Measurements from ENCODE around the gene B9D1.
"Not testable (repeated sequence)": the region's sequence is repeated elsewhere in the genome, so short reads cannot be mapped to it uniquely, and the experiment has no call there.

Gene B9D1

GRCh38 chr17:19357351-19357750 lies 5.2 kb downstream of the B9D1 start:
- Histone ChIP-seq H3K9ac (ENCODE audit: low read length) (no peak overlapping the region), H3K27ac (ENCODE audit: low read depth, low read length) (no peak overlapping the region), H3K9me3 (ENCODE audit: insufficient read depth, low read length) (no peaks in the 10 kb centered on the region), H3K79me2 (ENCODE audit: insufficient read depth, low read length) (no peaks in the 10 kb centered on the region), H3K9me2 (replicated peaks; ENCODE audit: insufficient read depth, low read length) (no peaks in the 10 kb centered on the region), H2AFZ (ENCODE audit: low read depth, low read length, severe bottlenecking) (no peak overlapping the region), H3F3A (ENCODE audit: insufficient read depth) (0 out of 2 replicates have a peak, but pooled peaks cover 3% of the 10 kb centered on the region), H3K36me3 (ENCODE audit: low read length) (no peaks in the 10 kb centered on the region), H3K27me3 (ENCODE audit: low read length) (no peaks in the 10 kb centered on the region), H3K4me3 (ENCODE audit: insufficient read depth, low read length, poor library complexity, severe bottlenecking) (no peak overlapping the region), H4K20me1 (ENCODE audit: low read depth, low read length) (no peaks in the 10 kb centered on the region), H3K4me2 (ENCODE audit: low read depth, low read length, poor library complexity, severe bottlenecking) (no peak overlapping the region)
- TF ChIP-seq EZH2phosphoT487 (conservative IDR thresholded peaks at IDR 0.05; ENCODE audit: low read length) = no peak
- no peak for TF ChIP-seq CTCF (IDR thresholded peaks at IDR 0.05; ENCODE audit: insufficient read depth, low read length, poor library complexity, severe bottlenecking)

GRCh38 chr17:19354748-19355147 lies 7.8 kb downstream of the B9D1 start:
- no peak overlapping the region for H3K4me3 ChIP-seq (ENCODE audit: insufficient read depth, low read length, poor library complexity, severe bottlenecking)

GRCh38 chr17:19353401-19353800 lies 9.1 kb downstream of the B9D1 start:
- not testable (repeated sequence) for H3K9ac ChIP-seq (ENCODE audit: low read length); H3K4me3 ChIP-seq (ENCODE audit: insufficient read depth, low read length, poor library complexity, severe bottlenecking); H3K4me2 ChIP-seq (ENCODE audit: low read depth, low read length, poor library complexity, severe bottlenecking); H3K79me2 ChIP-seq (ENCODE audit: insufficient read depth, low read length); H2AFZ ChIP-seq (ENCODE audit: low read depth, low read length, severe bottlenecking); H3K9me3 ChIP-seq (ENCODE audit: insufficient read depth, low read length); H4K20me1 ChIP-seq (ENCODE audit: low read depth, low read length); H3K36me3 ChIP-seq (ENCODE audit: low read length); H3K9me2 ChIP-seq (replicated peaks; ENCODE audit: insufficient read depth, low read length); H3K27me3 ChIP-seq (ENCODE audit: low read length); H3F3A ChIP-seq (ENCODE audit: insufficient read depth); H3K27ac ChIP-seq (ENCODE audit: low read depth, low read length)

More at GRCh38 chr17:19354748-19355147, 7.8 kb downstream of the B9D1 start:
- no peak overlapping the region for H3K9ac ChIP-seq (ENCODE audit: low read length)
- no peak overlapping the region for H3K27ac ChIP-seq (ENCODE audit: low read depth, low read length)
- no peaks in the 10 kb centered on the region for H3K79me2 ChIP-seq (ENCODE audit: insufficient read depth, low read length)
- no peaks in the 10 kb centered on the region for H4K20me1 ChIP-seq (ENCODE audit: low read depth, low read length)
- no peak overlapping the region for H3K4me2 ChIP-seq (ENCODE audit: low read depth, low read length, poor library complexity, severe bottlenecking)
- H3K27me3 ChIP-seq (ENCODE audit: low read length) = no peaks in the 10 kb centered on the region
- no peaks in the 10 kb centered on the region for H3F3A ChIP-seq (ENCODE audit: insufficient read depth)
- no peaks in the 10 kb centered on the region for H3K9me2 ChIP-seq (replicated peaks; ENCODE audit: insufficient read depth, low read length)
- H3K36me3 ChIP-seq (ENCODE audit: low read length) = no peaks in the 10 kb centered on the region
- H3K9me3 ChIP-seq (ENCODE audit: insufficient read depth, low read length) = no peaks in the 10 kb centered on the region
- no peak overlapping the region for H2AFZ ChIP-seq (ENCODE audit: low read depth, low read length, severe bottlenecking)
- TF ChIP-seq CTCF (IDR thresholded peaks at IDR 0.05; ENCODE audit: insufficient read depth, low read length, poor library complexity, severe bottlenecking) = no peak
- no peak for TF ChIP-seq EZH2phosphoT487 (conservative IDR thresholded peaks at IDR 0.05; ENCODE audit: low read length)

- no peak overlapping the region for H3K4me3 ChIP-seq (ENCODE audit: insufficient read depth, low read length, poor library complexity, severe bottlenecking)
- H2AFZ ChIP-seq (ENCODE audit: low read depth, low read length, severe bottlenecking) = no peak overlapping the region
- no peaks in the 10 kb centered on the region for H3K36me3 ChIP-seq (ENCODE audit: low read length)
Measured at GRCh38 chr17:19348806-19349205, 13.7 kb downstream of the B9D1 start.

More at GRCh38 chr17:19348806-19349205, 13.7 kb downstream of the B9D1 start:
- no peak overlapping the region for H3K9ac ChIP-seq (ENCODE audit: low read length)
- no peaks in the 10 kb centered on the region for H3K79me2 ChIP-seq (ENCODE audit: insufficient read depth, low read length)
- no peaks in the 10 kb centered on the region for H3K27me3 ChIP-seq (ENCODE audit: low read length)
- no peaks in the 10 kb centered on the region for H4K20me1 ChIP-seq (ENCODE audit: low read depth, low read length)
- no peaks in the 10 kb centered on the region for H3K9me2 ChIP-seq (replicated peaks; ENCODE audit: insufficient read depth, low read length)
- H3F3A ChIP-seq (ENCODE audit: insufficient read depth) = no peaks in the 10 kb centered on the region
- no peak for TF ChIP-seq EZH2phosphoT487 (conservative IDR thresholded peaks at IDR 0.05; ENCODE audit: low read length)
- no peak for TF ChIP-seq CTCF (IDR thresholded peaks at IDR 0.05; ENCODE audit: insufficient read depth, low read length, poor library complexity, severe bottlenecking)
- no peak overlapping the region for H3K4me2 ChIP-seq (ENCODE audit: low read depth, low read length, poor library complexity, severe bottlenecking)
- H3K27ac ChIP-seq (ENCODE audit: low read depth, low read length) = no peak overlapping the region
- H3K9me3 ChIP-seq (ENCODE audit: insufficient read depth, low read length) = no peaks in the 10 kb centered on the region

All from SU-DHL-6 (cell line).